Neural cell (in vitro differentiated cells): ENCODE results near the gene LYPD6B.

Experiments used
- CTCF ChIP-seq: fragments of 450-650 bp; IDR thresholded peaks from 2 replicates; pipeline ENCODE4 v1.5.1; 2014; ENCODE audit warnings: antibody characterized with exemption, mild to moderate bottlenecking, moderate library complexity; ENCODE audit not compliant: poor library complexity, severe bottlenecking
- EZH2 ChIP-seq: fragments of 200-600, 300-800 bp; shearing (Covaris generic), sonication (generic); IDR thresholded peaks from 2 replicates; pipeline ENCODE4 v1.6.1; 2014; ENCODE audit warnings: antibody characterized with exemption, low read length, borderline replicate concordance, mild to moderate bottlenecking; ENCODE audit not compliant: insufficient read depth, poor library complexity, severe bottlenecking
- POLR2AphosphoS5 ChIP-seq: IDR thresholded peaks from 2 replicates; pipeline ENCODE4 v1.6.1; 2012
- RAD21 ChIP-seq: fragments of 450-650 bp; conservative IDR thresholded peaks from 2 replicates; pipeline ENCODE4 v1.6.1; 2014; ENCODE audit warnings: antibody characterized with exemption, mild to moderate bottlenecking, moderate library complexity

GRCh38 chr2:149080099-149080498 lies 41.6 kb downstream of the LYPD6B start:
- TF ChIP-seq RAD21 (no peak), POLR2AphosphoS5 (no peak), CTCF (no peak), EZH2 (no peak)
